Measurements from ENCODE around the gene ADIPOR1. TPM values are rescaled to one million over a fixed set of nuclear protein-coding genes. Genes with fewer than 3 reads are reported as not detected.
A peak's percentile ranks its signal among the peaks of the same experiment; 100 is the strongest.
"Not testable (repeated sequence)": the region's sequence is repeated elsewhere in the genome, so short reads cannot be mapped to it uniquely, and the experiment has no call there.

ADIPOR1 gene
- total RNA-seq, 1 experiment from 2014 or later, result 121 TPM

GRCh38 chr1:202938287-202938925, 19.7 kb downstream of the ADIPOR1 start:
- DNase-seq (ENCODE audit: low spot score), result no peak

- not testable (repeated sequence) for DNase-seq (ENCODE audit: low spot score)
Observed at GRCh38 chr1:202936409-202936808, 21.7 kb downstream of the ADIPOR1 start.

GRCh38 chr1:202935844-202936243, 22.3 kb downstream of the ADIPOR1 start:
- no peak for DNase-seq (ENCODE audit: low spot score)

- DNase-seq (ENCODE audit: low spot score), result no peak
Observed at GRCh38 chr1:202934755-202935154, 23.4 kb downstream of the ADIPOR1 start.

- DNase-seq (ENCODE audit: low spot score), result no peak
Observed at GRCh38 chr1:202932476-202932875, 25.6 kb downstream of the ADIPOR1 start.

- DNase-seq (ENCODE audit: low spot score), result peak; percentile 97
Observed at GRCh38 chr1:202926581-202927491, 31.3 kb downstream of the ADIPOR1 start, which contains the start of gene KLHL12. TSS of gene KLHL12 (minus strand) at chr1:202927234. CDS start at chr1:202925162, 2,072 bp downstream.

- DNase-seq (ENCODE audit: low spot score), result no peak
Observed at GRCh38 chr1:202923533-202923932, 34.6 kb downstream of the ADIPOR1 start.

GRCh38 chr1:202919615-202920014, 38.5 kb downstream of the ADIPOR1 start:
- DNase-seq (ENCODE audit: low spot score), result no peak

- DNase-seq (ENCODE audit: low spot score), result no peak
Observed at GRCh38 chr1:202915146-202915545, 43.0 kb downstream of the ADIPOR1 start.

- DNase-seq (ENCODE audit: low spot score), result not testable (repeated sequence)
Observed at GRCh38 chr1:202912476-202912875, 45.6 kb downstream of the ADIPOR1 start.

GRCh38 chr1:202909494-202909893, 48.6 kb downstream of the ADIPOR1 start:
- DNase-seq (ENCODE audit: low spot score), result no peak

GRCh38 chr1:202908998-202909397, 49.1 kb downstream of the ADIPOR1 start:
- DNase-seq (ENCODE audit: low spot score), result no peak

GRCh38 chr1:202905331-202905730, 52.8 kb downstream of the ADIPOR1 start:
- no peak for DNase-seq (ENCODE audit: low spot score)

GRCh38 chr1:202903808-202904207, 54.3 kb downstream of the ADIPOR1 start:
- not testable (repeated sequence) for DNase-seq (ENCODE audit: low spot score)

GRCh38 chr1:202901555-202901954, 56.6 kb downstream of the ADIPOR1 start:
- no peak for DNase-seq (ENCODE audit: low spot score)

- DNase-seq (ENCODE audit: low spot score), result no peak
Observed at GRCh38 chr1:202892501-202892900, 65.6 kb downstream of the ADIPOR1 start.

Other genes with a start within 250 kb of the ADIPOR1 start
- not detected in 2 replicates for gene SYT2, start 247.9 kb downstream of the ADIPOR1 start, total RNA-seq (2014; rRNA removed; shearing (Covaris generic))
- 58.6 and 59.2 TPM in 2 replicates for gene KDM5B, start 149.9 kb downstream of the ADIPOR1 start, total RNA-seq (2014; rRNA removed; shearing (Covaris generic))
- gene PCAT6, start 147.4 kb downstream of the ADIPOR1 start, total RNA-seq (2014; rRNA removed; shearing (Covaris generic)), result not detected in 2 replicates
- 12.2 and 16.8 TPM in 2 replicates for gene RABIF, start 69.2 kb downstream of the ADIPOR1 start, total RNA-seq (2014; rRNA removed; shearing (Covaris generic))
- gene KLHL12, start 31.1 kb downstream of the ADIPOR1 start, total RNA-seq (2014; rRNA removed; shearing (Covaris generic)), result 38.8 and 43.0 TPM in 2 replicates
- gene CYB5R1, start 8.9 kb upstream of the ADIPOR1 start, total RNA-seq (2014; rRNA removed; shearing (Covaris generic)), result 71.5 and 72.0 TPM in 2 replicates
- gene TMEM183A, start 49.1 kb upstream of the ADIPOR1 start, total RNA-seq (2014; rRNA removed; shearing (Covaris generic)), result 108 and 128 TPM in 2 replicates
- 2.3 and 6.6 TPM in 2 replicates for gene PPFIA4, start 68.2 kb upstream of the ADIPOR1 start, total RNA-seq (2014; rRNA removed; shearing (Covaris generic))
- not detected in 2 replicates for gene MYOG, start 127.7 kb upstream of the ADIPOR1 start, total RNA-seq (2014; rRNA removed; shearing (Covaris generic))
- 21.1 and 30.6 TPM in 2 replicates for gene ADORA1, start 169.4 kb upstream of the ADIPOR1 start, total RNA-seq (2014; rRNA removed; shearing (Covaris generic))
- 0.36 and 0.38 TPM in 2 replicates for gene MYBPH, start 217.5 kb upstream of the ADIPOR1 start, total RNA-seq (2014; rRNA removed; shearing (Covaris generic))
- 0.24 and 3.3 TPM in 2 replicates for gene CHI3L1, start 228.4 kb upstream of the ADIPOR1 start, total RNA-seq (2014; rRNA removed; shearing (Covaris generic))

All from A172 (cell line).